HEK293T (cell line): Measurements from ENCODE around the gene GTF2A2.

Source experiments
- CTCF ChIA-PET: fragments of 350-600 bp; formaldehyde crosslinking; extraction: SDS; loops from one replicate; lab custom pipeline; 2021; ENCODE audit warnings: antibody characterized with exemption, inconsistent platforms; lab: Yijun Ruan, JAX
- POLR2A ChIA-PET: fragments of 350-600 bp; formaldehyde crosslinking; extraction: SDS; loops from one replicate; lab custom pipeline; 2020; ENCODE audit warnings: antibody characterized with exemption, inconsistent platforms; lab: Yijun Ruan, JAX
- DNase-seq: peaks from one replicate; pipeline ENCODE4 v3.0.0; 2012; ENCODE audit warnings: mixed read lengths; ENCODE audit errors: extremely low spot score
- ARNT ChIP-seq: fragments of 450-650 bp; IDR thresholded peaks from 2 replicates; pipeline ENCODE4 v1.6.1; 2017; ENCODE audit warnings: mild to moderate bottlenecking
- BHLHE40 ChIP-seq: fragments of 450-650 bp; IDR thresholded peaks from 2 replicates; pipeline ENCODE4 v1.6.1; 2016; ENCODE audit warnings: mild to moderate bottlenecking, moderate library complexity, borderline replicate concordance
- CTBP1 ChIP-seq: fragments of 450-650 bp; IDR thresholded peaks from 2 replicates; pipeline ENCODE4 v1.6.1; 2016; ENCODE audit warnings: borderline replicate concordance
- ELF4 ChIP-seq: fragments of 450-650 bp; IDR thresholded peaks from 2 replicates; pipeline ENCODE4 v1.6.1; 2017; ENCODE audit warnings: antibody characterized with exemption
- FOXA1 ChIP-seq: fragments of 450-650 bp; IDR thresholded peaks from 2 replicates; pipeline ENCODE4 v1.6.1; 2016; ENCODE audit warnings: mild to moderate bottlenecking
- FOXK2 ChIP-seq: fragments of 450-650 bp; IDR thresholded peaks from 2 replicates; pipeline ENCODE4 v1.6.1; 2016; ENCODE audit warnings: mild to moderate bottlenecking
- FOXM1 ChIP-seq: fragments of 450-650 bp; IDR thresholded peaks from 2 replicates; pipeline ENCODE4 v1.6.1; 2017; ENCODE audit warnings: mild to moderate bottlenecking, borderline replicate concordance
- HDGF ChIP-seq: fragments of 450-650 bp; IDR thresholded peaks from 2 replicates; pipeline ENCODE4 v1.6.1; 2017; ENCODE audit warnings: antibody characterized with exemption, borderline replicate concordance
- L3MBTL2 ChIP-seq: fragments of 450-650 bp; conservative IDR thresholded peaks from 2 replicates; pipeline ENCODE4 v1.6.1; 2016; ENCODE audit warnings: mild to moderate bottlenecking
- LEF1 ChIP-seq: fragments of 450-650 bp; IDR thresholded peaks from 2 replicates; pipeline ENCODE4 v1.6.1; 2017; ENCODE audit warnings: mild to moderate bottlenecking, borderline replicate concordance
- NFRKB ChIP-seq: fragments of 450-650 bp; IDR thresholded peaks from 2 replicates; pipeline ENCODE4 v1.6.1; 2016; ENCODE audit warnings: mild to moderate bottlenecking, moderate library complexity
- PKNOX1 ChIP-seq: fragments of 450-650 bp; IDR thresholded peaks from 2 replicates; pipeline ENCODE4 v1.6.1; 2016
- SP1 ChIP-seq: fragments of 450-650 bp; IDR thresholded peaks from 2 replicates; pipeline ENCODE4 v1.6.1; 2017
- SUZ12 ChIP-seq: fragments of 450-650 bp; IDR thresholded peaks from 2 replicates; pipeline ENCODE4 v1.6.1; 2016; ENCODE audit warnings: mild to moderate bottlenecking
- TARDBP ChIP-seq: fragments of 450-650 bp; IDR thresholded peaks from 2 replicates; pipeline ENCODE4 v1.6.1; 2016
- ZNF384 ChIP-seq: fragments of 450-650 bp; IDR thresholded peaks from 2 replicates; pipeline ENCODE4 v1.6.1; 2016

The GTF2A2 gene

GRCh38 chr15:59687836-59688235 lies 30.5 kb upstream of the GTF2A2 start:
- no peak for TF ChIP-seq L3MBTL2
- TF ChIP-seq HDGF: no peak
- no peak for TF ChIP-seq NFRKB
- TF ChIP-seq FOXM1: no peak
- no peak for TF ChIP-seq FOXA1
- TF ChIP-seq TARDBP: no peak
- no peak for TF ChIP-seq ZNF384
- no peak for TF ChIP-seq SUZ12
- TF ChIP-seq SP1: no peak
- TF ChIP-seq BHLHE40: no peak
- TF ChIP-seq CTBP1: no peak
- TF ChIP-seq ELF4: no peak
- no peak for TF ChIP-seq ARNT
- no peak for TF ChIP-seq LEF1
- TF ChIP-seq FOXK2: no peak
- no peak for TF ChIP-seq PKNOX1
- CTCF ChIA-PET: interaction anchor here (0.7 kb wide), 1 partner anchor 637 kb away, joined by 3 read pairs; no protein-coding TSS in a partner anchor
- POLR2A ChIA-PET: no interaction called here
- DNase-seq: no peak

GRCh38 chr15:59686389-59686788 lies 29.1 kb upstream of the GTF2A2 start:
- ChIA-PET CTCF (no interaction called here), POLR2A (no interaction called here)
- DNase-seq: no peak
- no peak for TF ChIP-seq CTBP1
- TF ChIP-seq TARDBP: no peak
- no peak for TF ChIP-seq BHLHE40
- TF ChIP-seq FOXK2: no peak
- no peak for TF ChIP-seq PKNOX1
- no peak for TF ChIP-seq HDGF
- TF ChIP-seq FOXA1: no peak
- no peak for TF ChIP-seq L3MBTL2
- no peak for TF ChIP-seq ELF4
- no peak for TF ChIP-seq NFRKB
- TF ChIP-seq FOXM1: no peak
- TF ChIP-seq LEF1: no peak
- no peak for TF ChIP-seq ZNF384
- no peak for TF ChIP-seq SUZ12
- TF ChIP-seq ARNT: no peak

- TF ChIP-seq NFRKB: no peak
- no peak for TF ChIP-seq L3MBTL2
- no peak for DNase-seq
- ChIA-PET POLR2A (no interaction called here), CTCF (no interaction called here)
Observed at GRCh38 chr15:59685737-59686297, 28.5 kb upstream of the GTF2A2 start.

GRCh38 chr15:59680870-59681269 lies 23.6 kb upstream of the GTF2A2 start:
- no peak for DNase-seq
- ChIA-PET POLR2A (interaction anchor here (1.6 kb wide), 1 partner anchor 8 kb away, joined by 6 read pairs; the partner anchor contains the start of gene BNIP2), CTCF (interaction anchor here (0.6 kb wide), 1 partner anchor 148 kb away, joined by 4 read pairs; no protein-coding TSS in a partner anchor)
- no peak for TF ChIP-seq FOXM1
- TF ChIP-seq SP1: no peak
- TF ChIP-seq ARNT: no peak
- no peak for TF ChIP-seq L3MBTL2
- TF ChIP-seq PKNOX1: no peak
- no peak for TF ChIP-seq BHLHE40
- no peak for TF ChIP-seq TARDBP

- ChIA-PET CTCF (no interaction called here), POLR2A (interaction anchor here (1.6 kb wide), 1 partner anchor 9 kb away, joined by 6 read pairs; the partner anchor contains the start of gene BNIP2)
- no peak for DNase-seq
- TF ChIP-seq ZNF384 (no peak), LEF1 (no peak), FOXM1 (no peak), FOXK2 (no peak), CTBP1 (no peak), L3MBTL2 (no peak), SP1 (no peak), HDGF (no peak), BHLHE40 (no peak), NFRKB (no peak), SUZ12 (no peak), ARNT (no peak), PKNOX1 (no peak), ELF4 (no peak), TARDBP (no peak), FOXA1 (no peak)
Observed at GRCh38 chr15:59680346-59680745, 23.0 kb upstream of the GTF2A2 start.

GRCh38 chr15:59678620-59679019 lies 21.3 kb upstream of the GTF2A2 start:
- no peak for TF ChIP-seq FOXA1
- no peak for TF ChIP-seq FOXK2
- TF ChIP-seq SUZ12: no peak
- no peak for TF ChIP-seq TARDBP
- TF ChIP-seq SP1: no peak
- no peak for TF ChIP-seq BHLHE40
- TF ChIP-seq ARNT: no peak
- TF ChIP-seq L3MBTL2: no peak
- no peak for TF ChIP-seq HDGF
- TF ChIP-seq PKNOX1: no peak
- no peak for TF ChIP-seq LEF1
- no peak for TF ChIP-seq CTBP1
- CTCF ChIA-PET: interaction anchor here (0.6 to 0.7 kb wide), 2 partner anchors 28 to 1948 kb away, joined by 3 to 5 read pairs; no protein-coding TSS in a partner anchor

More at GRCh38 chr15:59678620-59679019, 21.3 kb upstream of the GTF2A2 start:
- POLR2A ChIA-PET: no interaction called here
- no peak for DNase-seq
